Activated naive CD4-positive, alpha-beta T cell treated with anti-CD3 and anti-CD28 coated beads, Interleukin-2, amount 50 U/mL, for 16 hours (primary cell): ENCODE results near the gene ATG14.
"Not testable (repeated sequence)": the region's sequence is repeated elsewhere in the genome, so short reads cannot be mapped to it uniquely, and the experiment has no call there.

ENCODE experiments used
- DNase-seq: peaks from one replicate; pipeline ENCODE4 v3.0.0-alpha.2; 2020

ATG14 gene

GRCh38 chr14:55433880-55434804 lies 22.5 kb upstream of the ATG14 start:
- no peak for DNase-seq

GRCh38 chr14:55432628-55433027 lies 21.0 kb upstream of the ATG14 start:
- DNase-seq = no peak

- DNase-seq = peak; percentile 27
These were observed 18.5 kb upstream of the ATG14 start for GRCh38 chr14:55430024-55430690.

GRCh38 chr14:55427439-55427838 lies 15.8 kb upstream of the ATG14 start:
- DNase-seq = no peak

- no peak for DNase-seq
These were observed 15.3 kb upstream of the ATG14 start for GRCh38 chr14:55426891-55427290.

GRCh38 chr14:55425091-55425490 lies 13.5 kb upstream of the ATG14 start:
- no peak for DNase-seq

GRCh38 chr14:55423969-55424368 lies 12.3 kb upstream of the ATG14 start:
- no peak for DNase-seq

- not testable (repeated sequence) for DNase-seq
These were observed 10.7 kb upstream of the ATG14 start for GRCh38 chr14:55422338-55422737.

- no peak for DNase-seq
These were observed 8.0 kb upstream of the ATG14 start for GRCh38 chr14:55419663-55420062.

- DNase-seq = no peak
These were observed 6.8 kb upstream of the ATG14 start for GRCh38 chr14:55418411-55418810.

GRCh38 chr14:55417955-55418354 lies 6.3 kb upstream of the ATG14 start:
- no peak for DNase-seq

- DNase-seq = no peak
These were observed 5.2 kb upstream of the ATG14 start for GRCh38 chr14:55416866-55417265.

- no peak for DNase-seq
These were observed 2.9 kb upstream of the ATG14 start for GRCh38 chr14:55414551-55414950.

- no peak for DNase-seq
These were observed 1.0 kb upstream of the ATG14 start for GRCh38 chr14:55412676-55413075.

- DNase-seq = no peak
These were observed 754 bp downstream of the ATG14 start for GRCh38 chr14:55410876-55411275.

GRCh38 chr14:55404173-55404854 lies 7.3 kb downstream of the ATG14 start:
- no peak for DNase-seq

- no peak for DNase-seq
These were observed 9.9 kb downstream of the ATG14 start for GRCh38 chr14:55401751-55402150.

- no peak for DNase-seq
These were observed 11.8 kb downstream of the ATG14 start for GRCh38 chr14:55399852-55400251.

- DNase-seq = no peak
These were observed 12.4 kb downstream of the ATG14 start for GRCh38 chr14:55399183-55399582.

- DNase-seq = no peak
These were observed 13.0 kb downstream of the ATG14 start for GRCh38 chr14:55398679-55399078.

- DNase-seq = no peak
These were observed 22.3 kb downstream of the ATG14 start for GRCh38 chr14:55389330-55389729.

- DNase-seq = no peak
These were observed 23.5 kb downstream of the ATG14 start for GRCh38 chr14:55388160-55388559.

- DNase-seq = no peak
These were observed 24.5 kb downstream of the ATG14 start for GRCh38 chr14:55387121-55387520.
